ENCODE data around the gene LRRK1. TPM values are rescaled to one million over a fixed set of nuclear protein-coding genes. Genes with fewer than 3 reads are reported as not detected.

LRRK1 gene
- polyA plus RNA-seq, 1 of the 3 experiments (the other 2 are of a cell fraction): 6.9 TPM

DNA sequence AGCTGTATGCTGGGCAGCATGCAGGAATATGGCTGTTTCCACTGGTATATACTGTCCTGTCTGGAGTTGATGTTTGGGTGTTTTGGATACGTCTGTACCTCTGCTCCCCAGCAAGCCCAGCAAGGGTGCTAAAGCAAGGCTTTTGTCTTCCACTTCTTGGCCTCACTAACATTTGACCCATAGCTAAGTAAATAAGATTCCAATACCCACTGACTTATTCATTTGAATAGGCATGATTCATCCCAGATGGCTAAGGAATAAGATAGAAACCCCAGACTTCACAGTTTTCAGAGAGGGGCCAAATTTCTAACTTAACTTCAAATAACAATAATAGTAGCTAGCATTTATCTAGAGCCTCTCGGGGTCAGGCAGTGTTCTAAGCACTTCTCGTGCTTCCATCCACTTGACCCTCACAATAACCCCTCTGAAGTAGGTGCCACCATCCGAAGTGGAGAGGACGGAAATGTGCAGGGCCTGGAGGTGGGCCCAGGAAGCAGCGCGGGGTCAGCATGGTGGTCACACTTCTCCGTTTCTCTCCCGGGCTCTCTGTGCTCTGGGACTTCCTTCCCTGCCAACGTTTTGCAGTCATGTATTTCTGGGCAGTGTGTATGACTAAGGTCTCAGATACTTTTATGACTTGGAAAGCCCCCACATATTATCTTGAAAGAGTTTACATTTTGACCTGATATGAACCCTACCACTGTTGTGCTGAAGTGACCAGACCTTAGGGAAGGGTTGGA, 39.3 kb downstream of the LRRK1 start:
- 63% methylated on average over 10 of the region's 10 CpGs for WGBS (ENCODE audit: low lambda C conversion rate)

DNA sequence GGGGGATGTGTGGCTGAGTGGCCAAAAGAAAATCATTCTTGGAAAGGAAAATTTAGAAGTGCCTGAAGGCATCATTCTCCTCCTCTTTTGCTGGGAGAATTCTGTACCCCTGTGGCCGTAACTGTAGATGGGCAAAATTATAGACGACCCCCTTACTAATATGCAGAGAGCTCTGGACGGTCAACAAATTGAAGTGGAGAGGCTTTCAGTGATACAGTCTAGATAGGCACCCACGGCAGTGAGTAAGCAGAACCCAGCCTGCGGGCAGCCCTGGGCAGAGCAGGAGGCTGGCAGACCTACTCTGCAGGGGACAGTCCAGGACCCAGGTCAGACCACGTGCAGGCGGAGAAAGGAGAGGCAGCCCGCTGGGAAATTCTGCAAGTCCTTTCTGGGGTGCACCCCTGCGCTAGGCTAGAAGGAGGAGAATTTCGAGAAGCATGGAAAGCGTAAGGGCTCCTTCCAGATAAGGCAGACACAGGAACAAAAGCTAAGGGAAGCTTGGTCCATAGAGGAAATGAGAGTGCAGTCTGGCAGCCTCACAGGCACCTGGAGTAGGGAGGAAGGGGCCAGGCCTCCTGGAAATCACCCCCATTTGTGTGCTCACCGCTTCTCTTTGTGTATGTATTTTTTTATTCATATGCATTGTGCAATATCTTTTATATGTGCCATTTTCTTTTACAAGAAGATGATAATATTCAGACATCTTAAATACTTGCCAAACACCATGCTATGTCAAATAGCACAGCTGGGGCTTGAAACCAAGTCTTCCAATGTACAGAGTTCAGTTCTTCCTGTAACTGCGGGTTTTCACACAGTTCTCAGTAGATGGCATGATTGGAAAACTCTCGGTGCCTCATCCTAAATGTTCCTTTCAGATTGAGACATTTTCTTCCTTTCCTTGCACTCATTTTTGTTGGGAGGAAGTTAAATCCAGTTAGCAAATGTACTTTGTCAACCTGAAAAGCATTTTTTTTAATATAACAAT, 40.2 kb downstream of the LRRK1 start:
- WGBS (ENCODE audit: low lambda C conversion rate): 75% methylated on average over 14 of the region's 14 CpGs
- peaks cover 4% of the 10 kb centered on the region for H3F3A ChIP-seq (replicated peaks; ENCODE audit: insufficient read depth)
- H3K4me3 ChIP-seq (ENCODE audit: low read depth in 2 of 2, low read length in 1 of 2): no peak overlapping the region; a peak in 1 of 4 replicates
- TF ChIP-seq FOXJ3 (CRISPR knock-in tag; IDR thresholded peaks at IDR 0.05) (no peak), RCOR1 (IDR thresholded peaks at IDR 0.05; ENCODE audit: low read length) (no peak), NFIC (IDR thresholded peaks at IDR 0.05; ENCODE audit: borderline replicate concordance) (no peak), JUND (IDR thresholded peaks at IDR 0.05) (no peak), MAX (IDR thresholded peaks at IDR 0.05; ENCODE audit: low read depth) (no peak), FOXM1 (IDR thresholded peaks at IDR 0.05; ENCODE audit: low read depth) (no peak), TCF12 (IDR thresholded peaks at IDR 0.05) (no peak), YY1 (IDR thresholded peaks at IDR 0.05; ENCODE audit: low read depth) (no peak), MXI1 (IDR thresholded peaks at IDR 0.05; ENCODE audit: low read depth, low read length) (no peak), TAF1 (IDR thresholded peaks at IDR 0.05; ENCODE audit: borderline replicate concordance, low read depth, low read length) (no peak), SIN3A (IDR thresholded peaks at IDR 0.05; ENCODE audit: borderline replicate concordance, low read depth, low read length) (no peak), GATA2 (CRISPR knock-in tag; IDR thresholded peaks at IDR 0.05) (no peak), IRF3 (IDR thresholded peaks at IDR 0.05; ENCODE audit: low read depth, low read length) (no peak), NRF1 (IDR thresholded peaks at IDR 0.05; ENCODE audit: low read depth, low read length) (no peak)
- TF ChIP-seq, protein P1, sequence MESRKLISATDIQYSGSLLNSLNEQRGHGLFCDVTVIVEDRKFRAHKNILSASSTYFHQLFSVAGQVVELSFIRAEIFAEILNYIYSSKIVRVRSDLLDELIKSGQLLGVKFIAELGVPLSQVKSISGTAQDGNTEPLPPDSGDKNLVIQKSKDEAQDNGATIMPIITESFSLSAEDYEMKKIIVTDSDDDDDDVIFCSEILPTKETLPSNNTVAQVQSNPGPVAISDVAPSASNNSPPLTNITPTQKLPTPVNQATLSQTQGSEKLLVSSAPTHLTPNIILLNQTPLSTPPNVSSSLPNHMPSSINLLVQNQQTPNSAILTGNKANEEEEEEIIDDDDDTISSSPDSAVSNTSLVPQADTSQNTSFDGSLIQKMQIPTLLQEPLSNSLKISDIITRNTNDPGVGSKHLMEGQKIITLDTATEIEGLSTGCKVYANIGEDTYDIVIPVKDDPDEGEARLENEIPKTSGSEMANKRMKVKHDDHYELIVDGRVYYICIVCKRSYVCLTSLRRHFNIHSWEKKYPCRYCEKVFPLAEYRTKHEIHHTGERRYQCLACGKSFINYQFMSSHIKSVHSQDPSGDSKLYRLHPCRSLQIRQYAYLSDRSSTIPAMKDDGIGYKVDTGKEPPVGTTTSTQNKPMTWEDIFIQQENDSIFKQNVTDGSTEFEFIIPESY (IDR thresholded peaks at IDR 0.05; ENCODE audit: borderline replicate concordance, low read depth): no peak
- ChIA-PET CTCF (interaction anchor here (0.6 kb wide), 1 partner anchor 42 kb away, joined by 3 read pairs; no protein-coding TSS in a partner anchor), POLR2A (no interaction called here)
- no peak for DNase-seq
- H4K20me1 ChIP-seq (ENCODE audit: insufficient read depth): no peaks in the 10 kb centered on the region
- H3K9ac ChIP-seq: no peak overlapping the region
- H3K9me3 ChIP-seq: no peaks in the 10 kb centered on the region
- peak overlapping the region; percentile 68 for H3K4me2 ChIP-seq
- peaks cover 2 to 12% of the 10 kb centered on the region in 2 experiments; a peak in 3 of 4 replicates for H3K4me1 ChIP-seq (ENCODE audit: control insufficient read depth in 1 of 2, insufficient read depth in 2 of 2, low read depth in 1 of 2, low read length in 1 of 2)
- H3K36me3 ChIP-seq (replicated peaks in 1 of 2; ENCODE audit: control insufficient read depth in 1 of 2, insufficient read depth in 2 of 2, low read length in 1 of 2): no peaks in the 10 kb centered on the region
- H3K9me2 ChIP-seq: no peaks in the 10 kb centered on the region
- H2AFZ ChIP-seq (ENCODE audit: low read depth): no peak overlapping the region
- peak overlapping the region in 1 of 2 experiments; percentile 70; a peak in 2 of 4 replicates for H3K27ac ChIP-seq (ENCODE audit: low read depth in 2 of 2, low read length in 1 of 2)
- H3K27me3 ChIP-seq (ENCODE audit: insufficient read depth): no peaks in the 10 kb centered on the region
- no peaks in the 10 kb centered on the region for H3K79me2 ChIP-seq (ENCODE audit: insufficient read depth)

More for the DNA sequence above, 39.3 kb downstream of the LRRK1 start:
- TF ChIP-seq TCF12 (IDR thresholded peaks at IDR 0.05) (peak; percentile 48), FOSL2 (IDR thresholded peaks at IDR 0.05; ENCODE audit: borderline replicate concordance, low read depth) (peak; percentile 47; the same call in 1 of the 2 replicates), SMC3 (IDR thresholded peaks at IDR 0.05; ENCODE audit: low read depth, low read length) (no peak), EZH2phosphoT487 (IDR thresholded peaks at IDR 0.05; ENCODE audit: borderline replicate concordance, low read depth) (no peak), RXRA (IDR thresholded peaks at IDR 0.05; ENCODE audit: borderline replicate concordance, low read depth) (peak; percentile 58; the same call in 1 of the 2 replicates), GABPA (IDR thresholded peaks at IDR 0.05; ENCODE audit: low read depth) (no peak), GATA2 (CRISPR knock-in tag; IDR thresholded peaks at IDR 0.05) (no peak)
- CTCF ChIA-PET: interaction anchor here (1.1 to 1.3 kb wide), 2 partner anchors 40 to 48 kb away, joined by 3 to 4 read pairs; no protein-coding TSS in a partner anchor
- H3F3A ChIP-seq (replicated peaks; ENCODE audit: insufficient read depth): peaks cover 4% of the 10 kb centered on the region
- peak overlapping the region; percentile 68 for H3K4me2 ChIP-seq
- H3K9ac ChIP-seq: peak overlapping the region; percentile 42; the same call in 1 of the 2 replicates
- POLR2A ChIA-PET: no interaction called here
- no peak for DNase-seq
- H3K9me3 ChIP-seq: no peaks in the 10 kb centered on the region
- H2AFZ ChIP-seq (ENCODE audit: low read depth): no peak overlapping the region
- H3K27me3 ChIP-seq (ENCODE audit: insufficient read depth): no peaks in the 10 kb centered on the region
- H3K9me2 ChIP-seq: no peaks in the 10 kb centered on the region
- no peaks in the 10 kb centered on the region for H3K79me2 ChIP-seq (ENCODE audit: insufficient read depth)
- H3K4me3 ChIP-seq (ENCODE audit: low read depth in 2 of 2, low read length in 1 of 2): peak overlapping the region in 1 of 2 experiments; percentile 11; a peak in 1 of 4 replicates
- no peaks in the 10 kb centered on the region for H4K20me1 ChIP-seq (ENCODE audit: insufficient read depth)
- H3K4me1 ChIP-seq (ENCODE audit: control insufficient read depth in 1 of 2, insufficient read depth in 2 of 2, low read depth in 1 of 2, low read length in 1 of 2): peaks cover 2 to 12% of the 10 kb centered on the region in 2 experiments; a peak in 3 of 4 replicates
- no peaks in the 10 kb centered on the region for H3K36me3 ChIP-seq (replicated peaks in 1 of 2; ENCODE audit: control insufficient read depth in 1 of 2, insufficient read depth in 2 of 2, low read length in 1 of 2)
- peak overlapping the region in 1 of 2 experiments; percentile 70; a peak in 2 of 4 replicates for H3K27ac ChIP-seq (ENCODE audit: low read depth in 2 of 2, low read length in 1 of 2)
